K562 (cell line): ENCODE measurements around the gene PHF10. TPM values are rescaled to one million over a fixed set of nuclear protein-coding genes. Genes with fewer than 3 reads are reported as not detected.

ENCODE experiments used
- ATAC-seq: fragments of 200-7000 bp; cut with Tn5 transposase; 3 replicates; pipeline ENCODE4 v1.9.1; 2020; ENCODE audit warnings: moderate library complexity
- BruUV-seq: library from RNA; stranded (reverse); fragments of 400-500 nt; replicated peaks from 2 replicates; lab custom pipeline; 2021; lab: Mats Ljungman, UMichigan
- CTCF ChIA-PET: fragments of 300-600 bp; formaldehyde crosslinking; extraction: SDS; loops from one replicate; lab custom pipeline; 2021; ENCODE audit warnings: low intra/inter-chr PET ratio; lab: Yijun Ruan, JAX
- POLR2A ChIA-PET: fragments of 300-600, 350-650 bp; sonication (Branson Sonifier 250); formaldehyde crosslinking; extraction: SDS; loops from one replicate; lab custom pipeline; 2021; ENCODE audit warnings: antibody characterized with exemption, inconsistent platforms; lab: Yijun Ruan, JAX
- DNase-seq, 4 experiments: peaks; one replicate each; pipeline versions ENCODE4 v3.0.0 to v3.0.0-alpha.2; 2011 to 2018; ENCODE audit warnings: low spot score in 3 of 4, mixed read lengths in 3 of 4; ENCODE audit errors: extremely low read depth in 1 of 4
- FAIRE-seq: peaks from 2 replicates; lab custom pipeline; 2011; peaks lifted over from hg19 to GRCh38; lab: Jason Lieb, UNC
- H2AFZ ChIP-seq: 2 replicates; pipeline ENCODE4 v1.6.0; 2011; ENCODE audit warnings: low read depth, low read length, control low read depth, inconsistent platforms
- H3K27ac ChIP-seq: fragments of 200-600 bp; 3 replicates; pipeline ENCODE4 v1.8.0; 2011; ENCODE audit warnings: low read depth, mild to moderate bottlenecking, control low read depth, inconsistent platforms, low read length, moderate library complexity, mixed read lengths; ENCODE audit errors: extremely low read depth
- H3K27me3 ChIP-seq, 2 experiments: fragments of 300-600 bp in 1 of 2; 2 replicates in 1 of 2; 3 replicates in 1 of 2; pipeline versions ENCODE4 v1.6.0 to v1.8.0; 2011; ENCODE audit warnings: inconsistent platforms in 2 of 2, low read length in 2 of 2, mild to moderate bottlenecking in 1 of 2, mixed read lengths in 1 of 2, moderate library complexity in 1 of 2; ENCODE audit not compliant: control insufficient read depth in 2 of 2, insufficient read depth in 2 of 2
- H3K36me3 ChIP-seq: fragments of 300-600 bp; 3 replicates; pipeline ENCODE4 v1.8.0; 2011; ENCODE audit warnings: mild to moderate bottlenecking, low read length, inconsistent platforms; ENCODE audit not compliant: control insufficient read depth, insufficient read depth
- H3K4me1 ChIP-seq, 2 experiments: fragments of 200-600 bp in 1 of 2; replicated peaks in 1 of 2; 2 replicates in 1 of 2; 3 replicates in 1 of 2; pipeline versions ENCODE4 v1.5.1 to v1.8.0; 2011; ENCODE audit warnings: inconsistent platforms in 2 of 2, low read length in 2 of 2, mild to moderate bottlenecking in 1 of 2, mixed read lengths in 1 of 2, moderate library complexity in 1 of 2; ENCODE audit not compliant: control insufficient read depth in 2 of 2, insufficient read depth in 2 of 2
- H3K4me2 ChIP-seq: 2 replicates; pipeline ENCODE4 v1.6.1; 2011; ENCODE audit warnings: low read length, control low read depth, inconsistent platforms, mixed read lengths; ENCODE audit not compliant: insufficient read depth
- H3K4me3 ChIP-seq: fragments of 200-600 bp; sonication (generic), shearing (Covaris generic); 2 replicates; pipeline ENCODE4 v1.5.1; 2016; ENCODE audit warnings: control low read depth, inconsistent platforms
- H3K79me2 ChIP-seq: fragments of 200-600 bp; 3 replicates; pipeline ENCODE4 v1.8.0; 2011; ENCODE audit warnings: low read length, inconsistent platforms; ENCODE audit not compliant: control insufficient read depth, insufficient read depth
- H3K9ac ChIP-seq, 2 experiments: 2 replicates each; pipeline versions ENCODE4 v1.6.0 to v1.6.1; 2011; ENCODE audit warnings: low read depth in 2 of 2, low read length in 2 of 2, control low read depth in 1 of 2, inconsistent platforms in 1 of 2, mild to moderate bottlenecking in 1 of 2, mixed read lengths in 1 of 2; ENCODE audit not compliant: insufficient read depth in 1 of 2
- H3K9me1 ChIP-seq: one replicate; pipeline ENCODE4 v1.6.0; 2011; ENCODE audit warnings: inconsistent platforms, mild to moderate bottlenecking, low read length, moderate library complexity; ENCODE audit not compliant: control insufficient read depth, insufficient read depth
- H3K9me3 ChIP-seq: replicated peaks from 2 replicates; pipeline ENCODE4 v1.5.1; 2011; ENCODE audit warnings: low read depth, low read length, inconsistent platforms; ENCODE audit not compliant: control insufficient read depth, insufficient read depth
- H4K20me1 ChIP-seq: replicated peaks from 2 replicates; pipeline ENCODE4 v1.6.1; 2011; ENCODE audit warnings: low read length, inconsistent platforms, mixed read lengths; ENCODE audit not compliant: control insufficient read depth, insufficient read depth
- ATF7 ChIP-seq: fragments of 450-650 bp; IDR thresholded peaks from 2 replicates; pipeline ENCODE4 v1.7.1; 2014; ENCODE audit warnings: mild to moderate bottlenecking, moderate library complexity
- CTCF ChIP-seq, 3 experiments: IDR thresholded peaks in 2 of 3; conservative IDR thresholded peaks in 1 of 3; 2 replicates each; pipeline ENCODE4 v1.5.1; 2011 to 2012; ENCODE audit warnings: low read length in 3 of 3, mild to moderate bottlenecking in 3 of 3, control low read depth in 2 of 3, improper control_type of control experiment in 1 of 3, inconsistent platforms in 1 of 3, low read depth in 1 of 3, mixed read lengths in 1 of 3, moderate library complexity in 1 of 3; ENCODE audit not compliant: insufficient read depth in 2 of 3
- NR2C2 ChIP-seq, 2 experiments: fragments of 200-800 bp in 1 of 2; sonication (Bioruptor generic) in 1 of 2; sonication (generic) in 1 of 2; formaldehyde crosslinking in 1 of 2; IDR thresholded peaks; 2 replicates each; pipeline versions ENCODE4 v1.6.1 to v1.8.0; 2016 to 2022; ENCODE audit warnings: mild to moderate bottlenecking in 1 of 2, missing compliant biosample characterization in 1 of 2, missing genetic modification characterization in 1 of 2, missing genetic modification reagents in 1 of 2
- PRPF4 ChIP-seq: fragments of 200-400 bp; formaldehyde crosslinking; IDR thresholded peaks from one replicate; pipeline ENCODE4 v1.6.1; 2017; ENCODE audit warnings: low read length, low read depth, mild to moderate bottlenecking; ENCODE audit not compliant: insufficient read depth, poor library complexity, severe bottlenecking
- TAF9B ChIP-seq: fragments of 450-650 bp; IDR thresholded peaks from 2 replicates; pipeline ENCODE4 v1.6.1; 2018; ENCODE audit warnings: mild to moderate bottlenecking; ENCODE audit not compliant: partially characterized antibody
- ZKSCAN1 ChIP-seq: fragments of 150-350 bp; IDR thresholded peaks from 2 replicates; pipeline ENCODE4 v1.6.1; 2016; ENCODE audit warnings: low read depth, low read length
- ZNF124 ChIP-seq: sonication (generic); formaldehyde crosslinking; IDR thresholded peaks from 2 replicates; pipeline ENCODE4 v1.8.1; 2022; ENCODE audit warnings: missing genetic modification reagents
- ZNF592 ChIP-seq: fragments of 450-650 bp; IDR thresholded peaks from 2 replicates; pipeline ENCODE4 v1.6.1; 2017; ENCODE audit warnings: antibody characterized with exemption, mild to moderate bottlenecking
- whole genome bisulfite sequencing: fragments of 100-300 bp; shearing (Covaris generic); methylation state at CpG from one replicate; pipeline ENCODE4 v1.1.6; 2016; ENCODE audit warnings: low coverage, mixed read lengths; ENCODE audit not compliant: insufficient coverage; ENCODE audit errors: missing lambda C conversion rate; 5-methylcytosine and 5-hydroxymethylcytosine counted together
- in situ Hi-C: fragments of 300-500 bp; cut with MboI; formaldehyde crosslinking; loops from 4 replicates; pipeline ENCODE4 v1.15.0; 2018; ENCODE audit warnings: inconsistent platforms, mixed read lengths
- intact Hi-C: fragments of 100-400 bp; cut with micrococcal nuclease; formaldehyde crosslinking; loops from 2 replicates; pipeline ENCODE4 v1.14.2; 2022
- polyA plus RNA-seq, 8 experiments: library from polyadenylated mRNA; depleted of rRNA in 4 of 8; stranded (reverse) in 5 of 8; unstranded in 3 of 8; fragments of >200 nt; fragmentation: Nextera tagmentation in 2 of 8; fragmentation: Illumina TruSeq in 1 of 8; extraction: Ambion mirVana in 2 of 8; extraction: Trizol in 1 of 8; gene quantifications; 2 replicates each; pipeline versions ENCODE4 v1.2.1 to v1.2.3, GENCODE V29; 2011 to 2014; ENCODE audit warnings: inconsistent platforms in 1 of 8, missing spikeins in 1 of 8
- total RNA-seq, 7 experiments: library from RNA; depleted of rRNA in 6 of 7; stranded (reverse); fragments of >200 nt in 6 of 7; fragmentation: Illumina TruSeq in 2 of 7; extraction: Trizol in 2 of 7; gene quantifications; 2 replicates each; pipeline versions ENCODE4 v1.2.1 to v1.2.3, GENCODE V29; 2011 to 2021; ENCODE audit warnings: low replicate concordance in 1 of 7

The PHF10 gene
- total and polyA plus RNA-seq, 9 of the 15 experiments (the other 6 are each of a cell fraction or from before 2014, with no cell fraction given), result 23.9 to 88.9 (median 46.0) TPM

GRCh38 chr6:169725125-169726048 is 1.1 kb upstream of the PHF10 start (continued):
- TF ChIP-seq NR2C2 (CRISPR knock-in tag; IDR thresholded peaks at IDR 0.05) (no peak; the same call in 1 of the 2 replicates), NR2C2 (tag; IDR thresholded peaks at IDR 0.05) (peak; percentile 88)

- Histone ChIP-seq H3K36me3 (peaks cover 12% of the 10 kb centered on the region), H3K4me1 (peaks cover 25 to 31% of the 10 kb centered on the region in 2 experiments), H3K4me2 (peak overlapping the region; percentile 51; the same call in 1 of the 2 replicates), H3K9me3 (no peaks in the 10 kb centered on the region), H3K27ac (peak overlapping the region; percentile 73; the same call in 2 of the 3 replicates), H3K4me3 (peak overlapping the region; percentile 48), H3K79me2 (peaks cover 45% of the 10 kb centered on the region), H3K27me3 (no peaks in the 10 kb centered on the region), H4K20me1 (peaks cover 6% of the 10 kb centered on the region), H3K9me1 (no peaks in the 10 kb centered on the region), H2AFZ (peak overlapping the region; percentile 40; the same call in 1 of the 2 replicates), H3K9ac (peak overlapping the region; percentile 44 to 94; a peak in 3 of 4 replicates)
- no TSS peak for BruUV-seq
- intact Hi-C loops, result no loop called here
- ChIA-PET POLR2A (interaction anchor here (0.6 to 7.0 kb wide), 7 partner anchors 9 to 409 kb away, joined by 3 to 46 read pairs (median 5); partner anchors contain the start of genes C6orf120 and WDR27), CTCF (interaction anchor here (1.0 kb wide), 1 partner anchor 27 kb away, joined by 4 read pairs; the partner anchor contains the start of genes DYNLT2 and ERMARD)
- ATAC-seq (peak; percentile 29), DNase-seq (peak; percentile 59 to 88 (median 85)), FAIRE-seq (no peak)
- in situ Hi-C loops, result no loop called here
- 3% methylated on average over 24 of the region's 89 CpGs for WGBS
- TF ChIP-seq ZKSCAN1 (no peak), ZNF124 (no peak), TAF9B (no peak), CTCF (IDR thresholded peaks at IDR 0.05 in 2 of 3, conservative IDR thresholded peaks at IDR 0.05 in 1 of 3; ENCODE audit: insufficient read depth in 2 of 3, low read depth in 1 of 3, low read length in 3 of 3) (0 out of 6 replicates have a peak, but pooled peaks of 1 of the 3 experiments have one; percentile 3), ZNF592 (no peak), ATF7 (no peak), PRPF4 (no peak)
These were observed 258 bp downstream of the PHF10 start for GRCh38 chr6:169723991-169724493.
